HEK293T (cell line): ENCODE results near the gene ANGPTL2.

Experiments used
- CTCF ChIA-PET: fragments of 350-600 bp; formaldehyde crosslinking; extraction: SDS; loops from one replicate; lab custom pipeline; 2021; ENCODE audit warnings: antibody characterized with exemption, inconsistent platforms; lab: Yijun Ruan, JAX
- POLR2A ChIA-PET: fragments of 350-600 bp; formaldehyde crosslinking; extraction: SDS; loops from one replicate; lab custom pipeline; 2020; ENCODE audit warnings: antibody characterized with exemption, inconsistent platforms; lab: Yijun Ruan, JAX
- DNase-seq: peaks from one replicate; pipeline ENCODE4 v3.0.0; 2012; ENCODE audit warnings: mixed read lengths; ENCODE audit errors: extremely low spot score
- ARNT ChIP-seq: fragments of 450-650 bp; IDR thresholded peaks from 2 replicates; pipeline ENCODE4 v1.6.1; 2017; ENCODE audit warnings: mild to moderate bottlenecking
- BHLHE40 ChIP-seq: fragments of 450-650 bp; IDR thresholded peaks from 2 replicates; pipeline ENCODE4 v1.6.1; 2016; ENCODE audit warnings: mild to moderate bottlenecking, moderate library complexity, borderline replicate concordance
- CTBP1 ChIP-seq: fragments of 450-650 bp; IDR thresholded peaks from 2 replicates; pipeline ENCODE4 v1.6.1; 2016; ENCODE audit warnings: borderline replicate concordance
- ELF4 ChIP-seq: fragments of 450-650 bp; IDR thresholded peaks from 2 replicates; pipeline ENCODE4 v1.6.1; 2017; ENCODE audit warnings: antibody characterized with exemption
- FOXA1 ChIP-seq: fragments of 450-650 bp; IDR thresholded peaks from 2 replicates; pipeline ENCODE4 v1.6.1; 2016; ENCODE audit warnings: mild to moderate bottlenecking
- FOXK2 ChIP-seq: fragments of 450-650 bp; IDR thresholded peaks from 2 replicates; pipeline ENCODE4 v1.6.1; 2016; ENCODE audit warnings: mild to moderate bottlenecking
- FOXM1 ChIP-seq: fragments of 450-650 bp; IDR thresholded peaks from 2 replicates; pipeline ENCODE4 v1.6.1; 2017; ENCODE audit warnings: mild to moderate bottlenecking, borderline replicate concordance
- HDGF ChIP-seq: fragments of 450-650 bp; IDR thresholded peaks from 2 replicates; pipeline ENCODE4 v1.6.1; 2017; ENCODE audit warnings: antibody characterized with exemption, borderline replicate concordance
- L3MBTL2 ChIP-seq: fragments of 450-650 bp; conservative IDR thresholded peaks from 2 replicates; pipeline ENCODE4 v1.6.1; 2016; ENCODE audit warnings: mild to moderate bottlenecking
- LEF1 ChIP-seq: fragments of 450-650 bp; IDR thresholded peaks from 2 replicates; pipeline ENCODE4 v1.6.1; 2017; ENCODE audit warnings: mild to moderate bottlenecking, borderline replicate concordance
- NFRKB ChIP-seq: fragments of 450-650 bp; IDR thresholded peaks from 2 replicates; pipeline ENCODE4 v1.6.1; 2016; ENCODE audit warnings: mild to moderate bottlenecking, moderate library complexity
- SP1 ChIP-seq: fragments of 450-650 bp; IDR thresholded peaks from 2 replicates; pipeline ENCODE4 v1.6.1; 2017
- SUZ12 ChIP-seq: fragments of 450-650 bp; IDR thresholded peaks from 2 replicates; pipeline ENCODE4 v1.6.1; 2016; ENCODE audit warnings: mild to moderate bottlenecking
- TARDBP ChIP-seq: fragments of 450-650 bp; IDR thresholded peaks from 2 replicates; pipeline ENCODE4 v1.6.1; 2016
- ZNF384 ChIP-seq: fragments of 450-650 bp; IDR thresholded peaks from 2 replicates; pipeline ENCODE4 v1.6.1; 2016
- TF ChIP-seq, protein P1 (sequence below): fragments of 450-650 bp; IDR thresholded peaks from 2 replicates; pipeline ENCODE4 v1.6.1; 2016

ANGPTL2 gene

GRCh38 chr9:127064335-127064734, 58.1 kb downstream of the ANGPTL2 start:
- CTCF ChIA-PET = no interaction called here
- TF ChIP-seq SUZ12 (no peak), L3MBTL2 (no peak), FOXM1 (no peak), FOXA1 (no peak), CTBP1 (no peak), NFRKB (no peak), ZNF384 (no peak), ARNT (no peak), LEF1 (no peak), ELF4 (no peak), HDGF (no peak)
- TF ChIP-seq, protein P1, sequence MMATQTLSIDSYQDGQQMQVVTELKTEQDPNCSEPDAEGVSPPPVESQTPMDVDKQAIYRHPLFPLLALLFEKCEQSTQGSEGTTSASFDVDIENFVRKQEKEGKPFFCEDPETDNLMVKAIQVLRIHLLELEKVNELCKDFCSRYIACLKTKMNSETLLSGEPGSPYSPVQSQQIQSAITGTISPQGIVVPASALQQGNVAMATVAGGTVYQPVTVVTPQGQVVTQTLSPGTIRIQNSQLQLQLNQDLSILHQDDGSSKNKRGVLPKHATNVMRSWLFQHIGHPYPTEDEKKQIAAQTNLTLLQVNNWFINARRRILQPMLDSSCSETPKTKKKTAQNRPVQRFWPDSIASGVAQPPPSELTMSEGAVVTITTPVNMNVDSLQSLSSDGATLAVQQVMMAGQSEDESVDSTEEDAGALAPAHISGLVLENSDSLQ = no peak
- POLR2A ChIA-PET = no interaction called here
- no peak for DNase-seq

DNA sequence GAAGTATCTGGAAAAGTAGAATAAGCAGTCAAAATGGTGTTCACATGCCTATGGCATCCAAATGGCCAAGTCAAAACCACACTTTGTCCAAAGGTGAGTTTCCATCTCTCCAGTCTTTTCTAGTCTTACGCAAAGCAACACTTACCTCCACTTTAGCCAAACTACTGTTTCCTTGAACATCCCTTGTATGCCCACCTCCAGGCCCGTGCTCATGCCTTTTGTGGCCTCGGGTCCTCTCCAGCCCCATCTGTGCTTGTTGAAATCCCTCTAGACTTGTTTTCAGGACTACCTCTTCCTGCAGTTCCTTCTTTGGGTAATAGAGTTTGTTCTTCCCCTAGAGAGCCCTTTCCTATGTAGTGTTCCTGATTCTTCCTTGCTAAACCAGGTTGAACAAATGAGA, 61.0 kb downstream of the ANGPTL2 start:
- TF ChIP-seq SP1 = no peak
- TF ChIP-seq ZNF384 = no peak
- ChIA-PET POLR2A (no interaction called here), CTCF (no interaction called here)
- DNase-seq = no peak

GRCh38 chr9:127059765-127060361, 62.6 kb downstream of the ANGPTL2 start:
- DNase-seq = no peak
- ChIA-PET CTCF (no interaction called here), POLR2A (no interaction called here)
- no peak for TF ChIP-seq ELF4
- no peak for TF ChIP-seq LEF1
- TF ChIP-seq NFRKB = no peak
- TF ChIP-seq FOXA1 = no peak
- TF ChIP-seq HDGF = no peak
- no peak for TF ChIP-seq ARNT
- TF ChIP-seq FOXM1 = no peak
- TF ChIP-seq FOXK2 = no peak
- no peak for TF ChIP-seq TARDBP
- TF ChIP-seq BHLHE40 = no peak

- TF ChIP-seq LEF1 (no peak), CTBP1 (no peak), SP1 (no peak), BHLHE40 (no peak), HDGF (no peak), ZNF384 (no peak), TARDBP (no peak), L3MBTL2 (no peak), SUZ12 (no peak), ARNT (no peak), FOXK2 (no peak), FOXM1 (no peak), FOXA1 (no peak), NFRKB (no peak), ELF4 (no peak)
- TF ChIP-seq, protein P1 = no peak
- ChIA-PET CTCF (no interaction called here), POLR2A (no interaction called here)
- no peak for DNase-seq
Observed at GRCh38 chr9:127059030-127059429, 63.4 kb downstream of the ANGPTL2 start.

DNA sequence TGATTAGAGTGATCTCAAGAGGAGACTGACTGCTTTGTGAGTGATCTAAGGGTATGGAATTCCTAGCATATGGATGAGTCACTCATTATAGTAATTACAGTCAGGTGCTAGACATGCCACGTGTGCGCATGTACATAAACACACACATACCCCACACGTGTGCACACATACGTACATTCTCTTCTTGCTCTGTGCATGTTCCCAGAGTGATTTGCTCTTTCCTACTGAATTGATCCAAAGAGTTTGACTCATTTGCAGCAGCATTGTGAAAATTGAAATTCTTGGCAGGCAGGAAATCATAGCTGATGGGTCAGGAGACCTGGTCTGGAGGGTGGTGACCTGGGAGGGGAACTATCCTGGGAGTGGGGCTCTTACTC, 63.8 kb downstream of the ANGPTL2 start:
- no peak for DNase-seq
- no peak for TF ChIP-seq NFRKB
- TF ChIP-seq, protein P1 = no peak
- TF ChIP-seq L3MBTL2 = no peak
- TF ChIP-seq HDGF = no peak
- no peak for TF ChIP-seq ELF4
- TF ChIP-seq FOXA1 = no peak
- TF ChIP-seq SP1 = no peak
- no peak for TF ChIP-seq FOXM1
- no peak for TF ChIP-seq SUZ12
- ChIA-PET CTCF (no interaction called here), POLR2A (no interaction called here)

DNA sequence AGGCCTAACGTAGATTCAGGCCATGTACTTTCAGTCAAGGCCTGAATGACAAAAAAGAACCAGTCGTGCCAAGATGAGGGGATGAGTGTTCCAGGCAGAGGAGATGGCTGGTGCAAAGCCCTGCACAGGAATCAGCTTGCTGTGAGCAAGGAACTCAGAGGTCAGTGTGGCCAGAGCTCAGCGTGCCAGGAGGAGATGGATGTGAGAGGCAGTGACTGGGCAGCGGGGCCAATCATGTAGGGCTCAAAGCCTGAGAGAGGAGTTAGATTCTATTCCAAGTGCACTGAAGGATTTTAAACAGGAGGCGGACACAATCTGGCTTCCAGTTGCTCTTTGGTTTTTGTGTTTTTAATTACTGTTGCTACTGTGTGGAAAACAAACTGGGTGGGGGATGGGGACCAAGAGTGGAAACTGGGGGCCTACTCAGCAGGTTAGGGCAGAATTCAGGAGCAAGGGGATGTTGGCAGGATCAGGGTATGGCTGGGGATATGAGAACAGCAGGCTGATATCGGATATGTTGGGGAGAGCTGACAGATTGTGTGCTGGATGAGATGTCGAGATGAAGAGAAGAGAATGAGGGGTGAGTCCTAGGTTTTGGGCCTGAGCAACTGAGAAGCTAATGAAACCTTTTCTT, 64.3 kb downstream of the ANGPTL2 start:
- TF ChIP-seq TARDBP (no peak), FOXA1 (no peak), FOXK2 (no peak), CTBP1 (no peak), FOXM1 (no peak), HDGF (no peak), BHLHE40 (no peak), ZNF384 (no peak)
- ChIA-PET CTCF (no interaction called here), POLR2A (no interaction called here)
- DNase-seq = no peak

DNA sequence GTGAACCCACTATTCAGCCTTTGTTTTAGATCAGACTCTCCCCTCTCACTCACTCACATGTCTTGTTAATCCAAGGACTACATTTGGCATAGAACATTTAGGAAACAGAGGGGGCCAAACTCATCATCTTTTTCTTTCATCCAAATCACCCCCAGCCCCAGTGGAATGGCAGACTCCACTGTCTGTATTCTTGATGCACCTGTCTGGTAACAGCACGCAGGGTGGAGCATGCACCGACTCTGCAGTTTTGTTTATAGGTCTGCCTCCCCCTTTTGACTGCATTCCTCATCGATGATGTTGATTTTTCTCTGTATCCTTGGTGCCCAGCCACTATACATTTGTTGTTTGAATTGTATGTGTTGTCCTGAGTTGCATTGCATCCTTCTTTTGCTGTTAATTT, 66.0 kb downstream of the ANGPTL2 start:
- ChIA-PET POLR2A (no interaction called here), CTCF (no interaction called here)
- DNase-seq = no peak
- no peak for TF ChIP-seq FOXA1
- no peak for TF ChIP-seq ZNF384
- TF ChIP-seq SUZ12 = no peak
